Esophagus muscularis mucosa (tissue), 4 donors: ENCODE measurements around the gene NINJ1. TPM values are rescaled to one million over a fixed set of nuclear protein-coding genes. Genes with fewer than 3 reads are reported as not detected.
"Not testable (repeated sequence)": the region's sequence is repeated elsewhere in the genome, so short reads cannot be mapped to it uniquely, and the experiment has no call there.

ENCODE experiments used
- DNase-seq: peaks from one replicate; pipeline ENCODE4 v3.0.0-alpha.2; 2017; ENCODE audit errors: extremely low spot score
- H3K27ac ChIP-seq, 4 donors: fragments of 200-600 bp; sonication (generic); replicated peaks in 1 of 4; 1 replicate in 3 of 4; 2 replicates in 1 of 4; pipeline ENCODE4 v1.5.1; 2016 to 2019; ENCODE audit warnings: mild to moderate bottlenecking in 1 of 4
- H3K27me3 ChIP-seq, 4 donors: fragments of 200-600 bp; sonication (generic); one replicate each; pipeline versions ENCODE4 v1.5.1 to v1.6.0; 2016 to 2019
- H3K36me3 ChIP-seq, 4 donors: fragments of 200-600 bp; sonication (generic); one replicate each; pipeline ENCODE4 v1.5.1; 2016 to 2019
- H3K4me1 ChIP-seq, 4 donors: fragments of 200-600 bp; sonication (generic); one replicate each; pipeline ENCODE4 v1.5.1; 2016 to 2019
- H3K4me3 ChIP-seq, 4 donors: fragments of 200-600 bp; sonication (generic); 1 replicate in 2 of 4; 2 replicates in 2 of 4; pipeline ENCODE4 v1.5.1; 2016 to 2019; ENCODE audit warnings: mild to moderate bottlenecking in 4 of 4, moderate library complexity in 1 of 4
- H3K9me3 ChIP-seq, 4 donors: fragments of 200-600 bp; sonication (generic); 1 replicate in 3 of 4; 2 replicates in 1 of 4; pipeline ENCODE4 v1.5.1; 2016 to 2019
- EP300 ChIP-seq: sonication (generic); formaldehyde crosslinking; IDR thresholded peaks from one replicate; pipeline ENCODE4 v1.6.1; 2017; ENCODE audit warnings: antibody characterized with exemption
- POLR2A ChIP-seq: fragments of 450-650 bp; IDR thresholded peaks from one replicate; pipeline ENCODE4 v1.6.1; 2017; ENCODE audit warnings: antibody characterized with exemption, moderate library complexity, mild to moderate bottlenecking, low read depth
- POLR2AphosphoS5 ChIP-seq, 2 donors: sonication (generic); formaldehyde crosslinking; IDR thresholded peaks; one replicate each; pipeline ENCODE4 v1.6.1; 2017; ENCODE audit warnings: antibody characterized with exemption in 2 of 2
- WGBS: methylation state at CpG from one replicate; pipeline ENCODE4 v1.1.5; 2018; 5-methylcytosine and 5-hydroxymethylcytosine counted together
- intact Hi-C: fragments of 100-400 bp; cut with DNase I; formaldehyde crosslinking; loops from one replicate; pipeline ENCODE4 v1.15.1; 2023
- total RNA-seq, 4 donors: library from RNA; depleted of rRNA; stranded (reverse); fragments of >200 nt; gene quantifications; one replicate each; pipeline versions ENCODE4 v1.1.0 to v1.2.1, GENCODE V29; 2016
- TF ChIP-seq, protein P1 (sequence below), 3 experiments: fragments of 200-600 bp in 2 of 3; fragments of 450-650 bp in 1 of 3; sonication (generic) in 2 of 3; IDR thresholded peaks; one replicate each; pipeline ENCODE4 v1.5.1; 2017 to 2019; ENCODE audit warnings: antibody characterized with exemption in 3 of 3, mild to moderate bottlenecking in 2 of 3, moderate library complexity in 1 of 3

NINJ1 gene
- total RNA-seq, 4 donors from 2014 or later, result 69.3 to 90.6 (median 72.7) TPM

DNA sequence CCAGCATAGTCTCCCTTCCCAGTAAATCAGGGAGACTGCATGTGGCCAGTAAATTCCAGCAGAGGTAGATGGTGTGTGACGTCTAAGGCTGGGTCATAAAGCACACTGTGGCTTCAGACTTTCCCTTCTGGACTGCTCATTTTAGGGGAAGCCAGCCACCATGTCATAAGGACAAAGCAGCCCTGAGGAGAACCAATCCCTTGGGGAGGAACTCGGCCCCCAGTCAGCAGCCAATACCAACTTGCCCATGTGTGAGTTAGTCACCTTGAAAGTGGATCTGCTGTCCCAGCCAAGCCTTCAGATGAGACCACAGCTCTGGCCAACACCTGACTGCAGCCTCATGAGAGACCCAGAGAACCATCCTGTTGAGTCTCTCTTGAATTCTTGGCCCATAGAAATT lies 14.7 kb upstream of the NINJ1 start:
- no peaks in the 10 kb centered on the region for H3K27me3 ChIP-seq
- H3K4me1 ChIP-seq, result peaks cover 10 to 12% (median 10%) of the 10 kb centered on the region in 4 donors
- H3K27ac ChIP-seq, result no peak overlapping the region
- DNase-seq, result no peak
- H3K4me3 ChIP-seq, result no peak overlapping the region
- no peaks in the 10 kb centered on the region for H3K9me3 ChIP-seq
- 72% methylated on average over 2 of the region's 2 CpGs for WGBS
- no peak for TF ChIP-seq EP300
- TF ChIP-seq, protein P1, sequence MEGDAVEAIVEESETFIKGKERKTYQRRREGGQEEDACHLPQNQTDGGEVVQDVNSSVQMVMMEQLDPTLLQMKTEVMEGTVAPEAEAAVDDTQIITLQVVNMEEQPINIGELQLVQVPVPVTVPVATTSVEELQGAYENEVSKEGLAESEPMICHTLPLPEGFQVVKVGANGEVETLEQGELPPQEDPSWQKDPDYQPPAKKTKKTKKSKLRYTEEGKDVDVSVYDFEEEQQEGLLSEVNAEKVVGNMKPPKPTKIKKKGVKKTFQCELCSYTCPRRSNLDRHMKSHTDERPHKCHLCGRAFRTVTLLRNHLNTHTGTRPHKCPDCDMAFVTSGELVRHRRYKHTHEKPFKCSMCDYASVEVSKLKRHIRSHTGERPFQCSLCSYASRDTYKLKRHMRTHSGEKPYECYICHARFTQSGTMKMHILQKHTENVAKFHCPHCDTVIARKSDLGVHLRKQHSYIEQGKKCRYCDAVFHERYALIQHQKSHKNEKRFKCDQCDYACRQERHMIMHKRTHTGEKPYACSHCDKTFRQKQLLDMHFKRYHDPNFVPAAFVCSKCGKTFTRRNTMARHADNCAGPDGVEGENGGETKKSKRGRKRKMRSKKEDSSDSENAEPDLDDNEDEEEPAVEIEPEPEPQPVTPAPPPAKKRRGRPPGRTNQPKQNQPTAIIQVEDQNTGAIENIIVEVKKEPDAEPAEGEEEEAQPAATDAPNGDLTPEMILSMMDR (IDR thresholded peaks at IDR 0.05), result no peak
- no peak for TF ChIP-seq POLR2A
- no peak for TF ChIP-seq POLR2AphosphoS5 (IDR thresholded peaks at IDR 0.05)
- intact Hi-C loops, result no loop called here
- no peaks in the 10 kb centered on the region for H3K36me3 ChIP-seq

DNA sequence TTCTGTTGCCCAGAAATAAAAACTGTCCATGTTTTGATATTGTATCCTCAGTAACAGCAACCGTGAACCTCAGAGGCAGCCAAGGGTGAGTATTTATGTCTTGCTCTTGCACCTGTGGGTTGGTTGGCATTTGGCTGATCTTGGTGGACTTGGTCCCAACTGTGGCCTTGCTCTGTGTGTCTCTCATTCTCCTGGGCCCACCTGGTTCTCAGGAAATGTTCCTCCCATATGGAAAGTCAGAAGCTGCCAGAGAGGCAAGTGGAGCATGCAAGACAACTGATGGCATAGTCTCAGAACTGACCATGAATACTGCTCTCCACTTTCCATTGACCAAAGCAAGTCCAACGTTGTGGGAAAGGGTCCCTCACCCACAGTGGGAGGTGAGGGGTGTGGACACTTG lies 13.6 kb upstream of the NINJ1 start:
- no peaks in the 10 kb centered on the region for H3K27me3 ChIP-seq
- intact Hi-C loops, result no loop called here
- H3K9me3 ChIP-seq, result no peaks in the 10 kb centered on the region
- H3K36me3 ChIP-seq, result no peaks in the 10 kb centered on the region
- no peak overlapping the region for H3K4me3 ChIP-seq
- TF ChIP-seq EP300, result no peak
- TF ChIP-seq, protein P1 (IDR thresholded peaks at IDR 0.05), result no peak
- TF ChIP-seq POLR2A, result no peak
- TF ChIP-seq POLR2AphosphoS5 (IDR thresholded peaks at IDR 0.05), result no peak
- H3K27ac ChIP-seq, result no peak overlapping the region
- WGBS, result 78% methylated on average over 2 of the region's 2 CpGs
- peaks cover 10 to 13% (median 11%) of the 10 kb centered on the region in 4 donors for H3K4me1 ChIP-seq
- no peak for DNase-seq

DNA sequence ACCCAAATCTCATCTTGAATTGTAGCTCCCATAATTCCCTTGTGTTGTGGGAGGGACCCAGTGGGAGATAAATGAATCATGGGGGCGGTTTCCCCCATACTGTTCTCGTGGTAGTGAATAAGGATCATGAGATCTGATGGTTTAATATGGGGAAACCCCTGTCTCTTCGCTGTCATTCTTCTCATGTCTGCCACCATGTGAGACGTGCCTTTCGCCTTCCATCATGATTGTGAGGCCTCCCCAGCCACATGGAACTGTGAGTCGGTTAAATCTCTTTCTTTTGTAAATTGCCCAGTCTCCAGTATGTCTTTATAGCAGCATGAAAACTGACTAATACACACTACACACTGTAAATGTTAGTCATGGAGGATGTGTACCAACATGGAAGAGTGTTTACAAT lies 12.6 kb upstream of the NINJ1 start:
- H3K4me3 ChIP-seq, H3K27me3 ChIP-seq, H3K27ac ChIP-seq, intact Hi-C loops, H3K36me3 ChIP-seq, H3K9me3 ChIP-seq, DNase-seq: not testable (repeated sequence)
- peaks cover 10 to 21% (median 11%) of the 10 kb centered on the region in 4 donors for H3K4me1 ChIP-seq
- 92% methylated on average over 6 of the region's 6 CpGs for WGBS

DNA sequence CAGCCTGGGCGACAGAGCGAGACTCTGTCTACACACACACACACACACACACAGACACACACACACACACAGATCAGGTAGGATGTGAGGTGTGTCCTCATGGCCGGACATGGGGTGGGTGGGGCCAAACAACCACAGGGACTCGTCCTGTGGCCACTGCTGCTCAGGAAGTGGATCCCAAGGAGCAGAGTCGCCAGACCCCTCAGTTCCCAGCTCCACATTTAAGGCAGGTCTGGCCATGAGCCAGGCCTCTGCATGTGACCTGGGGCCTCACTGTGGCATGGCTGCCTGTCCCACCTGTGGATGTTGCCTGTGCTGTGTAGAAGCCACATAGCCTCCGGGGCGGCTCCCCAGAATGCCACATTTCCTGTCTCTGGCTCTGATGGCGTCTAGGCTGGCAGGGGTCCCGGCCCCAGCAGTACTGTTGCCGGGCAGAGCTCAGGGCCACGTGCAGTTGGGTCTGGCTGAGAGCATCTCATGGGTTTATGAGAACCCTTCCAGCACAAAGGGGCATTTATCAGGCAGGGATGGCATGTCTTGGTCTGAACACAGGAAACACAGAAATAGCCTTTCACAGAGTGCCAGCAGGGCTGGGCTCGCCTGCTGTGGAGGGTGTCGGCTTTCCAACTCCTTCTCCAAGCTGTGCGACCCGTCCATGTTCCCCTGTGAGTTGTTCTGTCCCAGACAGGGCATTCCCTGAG lies 9.9 kb upstream of the NINJ1 start:
- Histone ChIP-seq H3K27me3 (no peaks in the 10 kb centered on the region), H3K4me3 (no peak overlapping the region), H3K4me1 (peaks cover 10 to 21% (median 11%) of the 10 kb centered on the region in 4 donors), H3K27ac (peak overlapping the region in 3 of 4 donors; percentile 23 to 68 (median 65)), H3K36me3 (no peaks in the 10 kb centered on the region), H3K9me3 (no peaks in the 10 kb centered on the region)
- 55% methylated on average over 13 of the region's 15 CpGs for WGBS
- DNase-seq, result no peak
- intact Hi-C loops, result no loop called here
- TF ChIP-seq, protein P1 (IDR thresholded peaks at IDR 0.05), result no peak
- TF ChIP-seq EP300, result no peak
- peak; percentile 17 to 31 for TF ChIP-seq POLR2AphosphoS5 (IDR thresholded peaks at IDR 0.05)

DNA sequence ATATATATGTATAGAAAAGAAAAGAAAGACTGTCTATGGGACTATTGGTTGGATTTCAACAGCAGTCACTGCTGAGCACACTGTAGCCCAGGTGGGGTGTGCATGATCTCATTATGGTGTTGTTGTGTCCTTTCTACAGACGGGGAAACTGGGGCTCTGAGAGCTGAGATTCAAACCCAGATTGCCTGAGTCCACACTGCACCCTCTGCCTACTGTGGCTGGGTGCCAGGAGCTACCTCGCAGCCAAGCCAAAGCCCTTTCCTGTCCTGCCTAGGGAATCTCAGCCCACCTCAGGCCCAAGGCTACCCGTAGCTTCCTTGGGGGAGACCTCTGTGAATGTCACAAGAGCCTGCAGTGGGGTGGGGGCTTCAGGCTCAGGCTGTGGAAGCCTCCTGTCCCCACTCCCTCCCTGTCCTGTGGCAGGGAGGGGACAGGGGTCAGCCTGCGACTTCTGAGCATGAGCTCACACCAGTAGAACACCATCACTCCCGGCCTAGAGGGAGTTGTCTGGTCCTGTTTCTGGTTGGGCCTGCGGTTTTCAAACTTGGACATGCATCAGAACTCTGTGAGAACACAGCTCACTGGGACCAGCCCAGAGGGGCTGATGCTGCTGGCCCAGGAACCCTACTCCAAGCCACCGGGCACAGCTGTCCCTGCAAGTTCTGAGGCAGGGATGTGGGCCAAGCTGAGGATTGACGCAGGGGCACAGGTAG lies 7.9 kb upstream of the NINJ1 start:
- Histone ChIP-seq H3K27me3 (no peaks in the 10 kb centered on the region), H3K36me3 (no peaks in the 10 kb centered on the region), H3K4me1 (peaks cover 10 to 21% (median 11%) of the 10 kb centered on the region in 4 donors), H3K9me3 (no peaks in the 10 kb centered on the region), H3K27ac (no peak overlapping the region), H3K4me3 (no peak overlapping the region)
- no peak for DNase-seq
- WGBS, result 82% methylated on average over 6 of the region's 8 CpGs
- TF ChIP-seq POLR2AphosphoS5 (IDR thresholded peaks at IDR 0.05), result no peak
- TF ChIP-seq EP300, result no peak
- TF ChIP-seq, protein P1 (IDR thresholded peaks at IDR 0.05), result no peak
- TF ChIP-seq POLR2A, result no peak
- intact Hi-C loops, result no loop called here
